Bronchial epithelial cell (primary cell): ENCODE measurements around the gene GSTO2. TPM values are rescaled to one million over a fixed set of nuclear protein-coding genes. Genes with fewer than 3 reads are reported as not detected.

Experiments used
- DNase-seq: peaks from one replicate; pipeline ENCODE4 v3.0.0-alpha.2; 2010; ENCODE audit warnings: low read depth
- FAIRE-seq: peaks from 2 replicates; lab custom pipeline; 2011; peaks lifted over from hg19 to GRCh38; lab: Jason Lieb, UNC
- H3K27me3 ChIP-seq: 2 replicates; pipeline ENCODE4 v1.5.1; 2011; ENCODE audit warnings: low read length; ENCODE audit not compliant: control insufficient read depth, insufficient read depth
- H3K36me3 ChIP-seq: 2 replicates; pipeline ENCODE4 v1.5.1; 2011; ENCODE audit warnings: low read length; ENCODE audit not compliant: control insufficient read depth, insufficient read depth
- H3K4me3 ChIP-seq: 2 replicates; pipeline ENCODE4 v1.5.1; 2011; ENCODE audit warnings: mild to moderate bottlenecking, low read depth, low read length, control low read depth
- CTCF ChIP-seq: IDR thresholded peaks from 2 replicates; pipeline ENCODE4 v1.5.1; 2011; ENCODE audit warnings: mild to moderate bottlenecking, moderate library complexity, low read length, control low read depth, inconsistent platforms; ENCODE audit not compliant: insufficient read depth, severe bottlenecking
- total RNA-seq: library from RNA; depleted of rRNA; stranded (reverse); fragments of >200 nt; gene quantifications from 2 replicates; pipeline ENCODE4 v1.2.1, GENCODE V29; 2014

The GSTO2 gene
- total RNA-seq, 1 donor from 2014 or later, result 24.7 TPM

DNA sequence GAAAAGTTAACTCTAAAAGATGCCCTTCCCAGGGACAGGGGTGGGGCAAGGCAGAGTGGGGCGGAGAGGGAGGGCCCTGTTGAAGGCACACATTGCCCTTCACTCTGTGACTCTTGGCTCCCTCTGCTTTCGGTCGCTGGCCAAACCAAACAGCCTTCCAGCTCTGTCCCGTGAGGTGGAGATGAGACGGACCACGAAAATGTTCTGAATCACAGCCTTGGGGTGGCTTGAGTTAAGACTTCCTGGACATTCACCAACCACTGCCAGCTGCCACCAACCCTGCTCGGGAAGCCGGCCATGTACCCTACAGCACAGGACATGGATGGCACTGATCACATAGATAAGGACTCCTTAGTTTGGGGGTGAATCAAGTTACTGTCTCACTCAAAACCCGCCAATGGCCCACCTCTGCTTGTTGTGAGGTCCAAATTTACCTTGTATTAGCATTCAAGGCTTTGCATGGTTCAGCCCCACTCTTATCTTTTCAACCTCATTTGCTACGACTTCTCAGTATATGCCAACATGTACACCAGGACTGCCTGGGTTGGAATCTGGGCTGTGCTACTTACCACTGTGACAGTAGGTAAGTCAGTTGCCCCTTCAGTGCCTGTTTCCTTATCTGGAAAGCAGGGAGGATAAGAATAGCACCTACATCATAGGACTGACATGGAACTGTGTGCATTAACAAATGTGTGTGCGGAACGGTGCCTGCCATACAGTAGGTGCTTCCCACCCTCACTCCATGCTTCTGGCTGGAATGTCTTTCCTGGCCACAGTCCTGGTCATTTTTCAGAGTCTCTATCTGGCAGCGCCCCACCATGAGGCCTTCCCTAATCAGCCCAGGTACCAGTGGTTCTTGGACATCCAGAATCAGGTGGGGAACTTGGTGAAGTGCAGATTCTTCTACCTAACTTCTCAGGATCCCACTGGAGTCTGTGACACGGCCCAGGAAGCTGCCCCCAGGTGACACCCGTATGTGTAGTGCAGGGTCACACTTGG is 41.3 kb downstream of the GSTO2 start:
- Histone ChIP-seq H3K27me3 (no peaks in the 10 kb centered on the region), H3K4me3 (no peak overlapping the region), H3K36me3 (peaks cover 19% of the 10 kb centered on the region)
- no peak for TF ChIP-seq CTCF
- DNase-seq, result no peak
- no peak for FAIRE-seq

GRCh38 chr10:104311184-104311720 is 42.3 kb downstream of the GSTO2 start:
- TF ChIP-seq CTCF, result no peak
- H3K27me3 ChIP-seq, result no peaks in the 10 kb centered on the region
- H3K4me3 ChIP-seq, result no peak overlapping the region
- peaks cover 24% of the 10 kb centered on the region for H3K36me3 ChIP-seq
- DNase-seq, result no peak
- no peak for FAIRE-seq

- FAIRE-seq (no peak), DNase-seq (no peak)
- H3K4me3 ChIP-seq, result no peak overlapping the region
- no peak for TF ChIP-seq CTCF
- H3K27me3 ChIP-seq, result no peaks in the 10 kb centered on the region
- H3K36me3 ChIP-seq, result peaks cover 27% of the 10 kb centered on the region
Measured at GRCh38 chr10:104314591-104315485, 45.9 kb downstream of the GSTO2 start.

DNA sequence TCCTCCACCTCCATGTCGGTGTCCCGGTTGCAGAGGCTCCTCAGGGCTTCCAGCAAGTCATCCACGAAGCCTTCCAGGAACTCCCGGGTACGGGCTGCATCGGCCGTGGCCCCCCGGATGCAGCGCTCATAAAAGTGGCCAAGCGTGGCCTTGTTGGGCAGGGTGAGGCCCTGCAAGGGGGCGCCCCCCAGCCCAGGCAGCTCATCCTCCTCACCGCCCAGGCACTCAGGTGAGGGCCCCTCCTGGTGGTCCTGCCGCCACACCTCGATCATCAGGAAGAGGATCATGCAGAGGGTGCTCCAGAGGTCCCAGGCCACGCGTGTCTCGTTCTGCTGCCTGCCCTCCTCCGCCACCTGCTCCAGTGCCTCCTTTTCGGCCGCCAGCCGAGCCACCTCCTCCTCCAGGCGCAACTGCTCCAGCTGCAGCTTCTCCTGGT is 46.5 kb downstream of the GSTO2 start:
- FAIRE-seq (no peak), DNase-seq (no peak)

More for the DNA sequence above, 46.5 kb downstream of the GSTO2 start:
- H3K27me3 ChIP-seq, result no peaks in the 10 kb centered on the region
- peaks cover 27% of the 10 kb centered on the region for H3K36me3 ChIP-seq
- H3K4me3 ChIP-seq, result no peak overlapping the region
- TF ChIP-seq CTCF, result no peak
